Sigmoid colon (tissue), 7 donors: ENCODE results near the gene PITX1. TPM values are rescaled to one million over a fixed set of nuclear protein-coding genes. Genes with fewer than 3 reads are reported as not detected.

Experiments used
- DNase-seq: peaks from one replicate; pipeline ENCODE4 v3.0.0-alpha.2; 2019
- H3K27ac ChIP-seq, 4 donors: fragments of 200-600 bp; sonication (generic); one replicate each; pipeline ENCODE4 v1.5.1; 2016 to 2019; ENCODE audit warnings: mild to moderate bottlenecking in 1 of 4
- H3K27me3 ChIP-seq, 3 donors: fragments of 200-600 bp; sonication (generic); one replicate each; pipeline ENCODE4 v1.5.1; 2019; ENCODE audit warnings: mild to moderate bottlenecking in 1 of 3
- H3K36me3 ChIP-seq, 4 donors: fragments of 200-600 bp; sonication (generic); one replicate each; pipeline ENCODE4 v1.5.1; 2016 to 2019
- H3K4me1 ChIP-seq, 4 donors: fragments of 200-600 bp; sonication (generic); one replicate each; pipeline ENCODE4 v1.5.1; 2017 to 2019
- H3K4me3 ChIP-seq, 4 donors: fragments of 200-600 bp; sonication (generic); one replicate each; pipeline ENCODE4 v1.5.1; 2017 to 2019; ENCODE audit warnings: mild to moderate bottlenecking in 2 of 4, moderate library complexity in 1 of 4
- H3K9me3 ChIP-seq, 4 donors: fragments of 200-600 bp in 3 of 4; sonication (generic) in 3 of 4; one replicate each; pipeline versions ENCODE4 v1.5.1 to v1.6.1; 2013 to 2019
- EP300 ChIP-seq, 4 donors: sonication (generic); formaldehyde crosslinking; IDR thresholded peaks; one replicate each; pipeline ENCODE4 v1.6.1; 2017; ENCODE audit warnings: antibody characterized with exemption in 4 of 4
- POLR2A ChIP-seq, 2 donors: fragments of 450-650 bp; IDR thresholded peaks; one replicate each; pipeline ENCODE4 v1.6.1; 2016; ENCODE audit warnings: antibody characterized with exemption in 2 of 2, mild to moderate bottlenecking in 2 of 2, moderate library complexity in 2 of 2
- POLR2AphosphoS5 ChIP-seq, 4 donors: sonication (generic); formaldehyde crosslinking; IDR thresholded peaks; one replicate each; pipeline ENCODE4 v1.6.1; 2017; ENCODE audit warnings: antibody characterized with exemption in 4 of 4
- WGBS, 2 donors: extraction: QIAGEN DNeasy Blood & Tissue Kit; methylation state at CpG; one replicate each; pipeline ENCODE4 v1.1.7; 2013; 5-methylcytosine and 5-hydroxymethylcytosine counted together
- intact Hi-C: fragments of 100-400 bp; cut with DNase I; formaldehyde crosslinking; loops from one replicate; pipeline ENCODE4 v1.15.1; 2023
- polyA plus RNA-seq, 3 donors: library from polyadenylated mRNA; stranded (reverse); fragments of 200-250 nt; gene quantifications; one replicate each; pipeline ENCODE4 v1.2.3, GENCODE V29; 2013
- total RNA-seq, 4 donors: library from RNA; depleted of rRNA; stranded (reverse); fragments of >200 nt; gene quantifications; one replicate each; pipeline ENCODE4 v1.1.0, GENCODE V29; 2016
- TF ChIP-seq, protein P1 (sequence below), 4 experiments: fragments of 450-650 bp in 3 of 4; fragments of 200-600 bp in 1 of 4; IDR thresholded peaks; one replicate each; pipeline ENCODE4 v1.5.1; 2016 to 2019; ENCODE audit warnings: antibody characterized with exemption in 4 of 4, mild to moderate bottlenecking in 3 of 4, moderate library complexity in 2 of 4
- donor health status: healthy with polysubstance abuse.
- donor health status: Bipolar disorder and iron deficiency.
- donor health status: healthy.

PITX1 gene
- total and polyA plus RNA-seq, 7 donors: 1.6 to 7.2 (median 5.8) TPM

GRCh38 chr5:135027697-135028615, 6.1 kb downstream of the PITX1 start:
- no peak for DNase-seq
- peaks cover 0 to 40% (median 36%) of the 10 kb centered on the region in 4 donors for H3K4me1 ChIP-seq
- H3K9me3 ChIP-seq: no peaks in the 10 kb centered on the region
- 15 to 18% methylated on average over 79 of the region's 79 CpGs for WGBS, 2 donors
- H3K27me3 ChIP-seq: peaks cover 58 to 67% (median 66%) of the 10 kb centered on the region in 3 donors
- intact Hi-C loops: no loop called here
- H3K4me3 ChIP-seq: no peak overlapping the region
- H3K36me3 ChIP-seq: no peaks in the 10 kb centered on the region
- H3K27ac ChIP-seq: peak overlapping the region in 1 of 4 donors; percentile 19
- TF ChIP-seq POLR2A (IDR thresholded peaks at IDR 0.05) (no peak), EP300 (IDR thresholded peaks at IDR 0.05) (no peak), POLR2AphosphoS5 (IDR thresholded peaks at IDR 0.05) (no peak)
- TF ChIP-seq, protein P1, sequence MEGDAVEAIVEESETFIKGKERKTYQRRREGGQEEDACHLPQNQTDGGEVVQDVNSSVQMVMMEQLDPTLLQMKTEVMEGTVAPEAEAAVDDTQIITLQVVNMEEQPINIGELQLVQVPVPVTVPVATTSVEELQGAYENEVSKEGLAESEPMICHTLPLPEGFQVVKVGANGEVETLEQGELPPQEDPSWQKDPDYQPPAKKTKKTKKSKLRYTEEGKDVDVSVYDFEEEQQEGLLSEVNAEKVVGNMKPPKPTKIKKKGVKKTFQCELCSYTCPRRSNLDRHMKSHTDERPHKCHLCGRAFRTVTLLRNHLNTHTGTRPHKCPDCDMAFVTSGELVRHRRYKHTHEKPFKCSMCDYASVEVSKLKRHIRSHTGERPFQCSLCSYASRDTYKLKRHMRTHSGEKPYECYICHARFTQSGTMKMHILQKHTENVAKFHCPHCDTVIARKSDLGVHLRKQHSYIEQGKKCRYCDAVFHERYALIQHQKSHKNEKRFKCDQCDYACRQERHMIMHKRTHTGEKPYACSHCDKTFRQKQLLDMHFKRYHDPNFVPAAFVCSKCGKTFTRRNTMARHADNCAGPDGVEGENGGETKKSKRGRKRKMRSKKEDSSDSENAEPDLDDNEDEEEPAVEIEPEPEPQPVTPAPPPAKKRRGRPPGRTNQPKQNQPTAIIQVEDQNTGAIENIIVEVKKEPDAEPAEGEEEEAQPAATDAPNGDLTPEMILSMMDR (IDR thresholded peaks at IDR 0.05): no peak

DNA sequence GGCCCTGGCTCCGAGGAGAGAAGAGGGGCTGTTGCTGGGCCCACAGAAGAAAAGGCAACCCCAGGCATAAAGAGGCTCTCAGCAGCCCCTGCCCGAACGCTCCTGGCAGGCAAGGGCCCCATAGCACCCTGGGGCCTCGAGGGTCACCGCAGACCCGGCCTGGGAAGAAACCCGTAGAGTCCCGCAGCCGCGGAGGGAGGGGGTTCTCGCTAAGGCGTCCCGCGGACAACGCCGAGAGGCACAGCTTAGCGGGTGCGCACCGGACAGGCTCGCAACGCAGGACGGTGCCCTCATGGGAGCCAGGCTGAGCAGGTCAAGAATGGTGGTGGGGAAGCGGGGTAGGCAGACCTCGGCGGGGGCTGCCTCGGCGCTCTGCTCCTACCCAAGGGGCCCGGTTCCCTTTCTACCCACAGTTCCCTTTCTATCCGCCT, 6.7 kb downstream of the PITX1 start:
- Histone ChIP-seq H3K4me3 (no peak overlapping the region), H3K4me1 (peaks cover 0 to 34% (median 29%) of the 10 kb centered on the region in 4 donors), H3K36me3 (no peaks in the 10 kb centered on the region), H3K27ac (peak overlapping the region in 1 of 4 donors; percentile 27), H3K9me3 (no peaks in the 10 kb centered on the region), H3K27me3 (peaks cover 53 to 61% (median 60%) of the 10 kb centered on the region in 3 donors)
- intact Hi-C loops: no loop called here
- 15 to 20% methylated on average over 29 of the region's 29 CpGs for WGBS, 2 donors
- DNase-seq: no peak
- no peak for TF ChIP-seq POLR2A (IDR thresholded peaks at IDR 0.05)
- TF ChIP-seq EP300 (IDR thresholded peaks at IDR 0.05): no peak
- no peak for TF ChIP-seq POLR2AphosphoS5 (IDR thresholded peaks at IDR 0.05)
- TF ChIP-seq, protein P1 (IDR thresholded peaks at IDR 0.05): no peak

DNA sequence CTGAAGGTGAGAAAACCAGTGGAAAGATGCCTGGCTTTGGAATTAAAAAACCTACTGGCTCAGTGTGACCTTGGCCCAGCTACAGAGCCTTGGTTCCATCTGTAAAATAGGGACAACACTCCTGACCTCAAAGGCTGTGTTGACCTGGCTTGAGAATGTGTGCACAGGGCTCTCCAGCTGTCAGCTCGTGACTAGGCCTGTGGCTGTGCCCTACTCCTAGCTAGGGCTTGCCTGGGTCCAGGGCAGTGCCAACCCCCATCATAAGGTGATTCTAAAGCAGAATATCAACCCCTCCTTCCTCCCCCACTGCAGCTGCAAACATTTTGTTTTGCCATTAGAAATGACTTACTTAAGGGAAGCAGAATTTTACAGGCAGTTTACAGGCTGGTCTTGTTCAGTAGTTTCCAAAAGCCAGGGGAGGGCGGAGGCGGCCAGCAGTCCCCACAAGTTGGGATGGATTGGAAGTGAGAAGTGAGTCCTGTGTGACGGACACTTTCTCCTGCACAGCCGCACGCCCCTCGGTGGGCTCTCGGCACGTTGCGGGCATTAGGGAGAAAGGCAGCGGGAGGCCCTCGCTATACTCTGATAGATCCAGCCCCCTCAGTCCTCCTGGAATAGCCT, 7.3 kb downstream of the PITX1 start:
- H3K27ac ChIP-seq: peak overlapping the region in 1 of 4 donors; percentile 27
- H3K4me1 ChIP-seq: peaks cover 0 to 32% (median 26%) of the 10 kb centered on the region in 4 donors
- 63 to 71% methylated on average over 12 of the region's 12 CpGs for WGBS, 2 donors
- TF ChIP-seq POLR2AphosphoS5 (IDR thresholded peaks at IDR 0.05) (no peak), EP300 (IDR thresholded peaks at IDR 0.05) (no peak), POLR2A (IDR thresholded peaks at IDR 0.05) (no peak)
- TF ChIP-seq, protein P1 (IDR thresholded peaks at IDR 0.05): no peak
- no peak for DNase-seq
- intact Hi-C loops: no loop called here
- H3K36me3 ChIP-seq: no peaks in the 10 kb centered on the region
- H3K27me3 ChIP-seq: peaks cover 48 to 56% (median 55%) of the 10 kb centered on the region in 3 donors
- no peaks in the 10 kb centered on the region for H3K9me3 ChIP-seq
- H3K4me3 ChIP-seq: no peak overlapping the region

DNA sequence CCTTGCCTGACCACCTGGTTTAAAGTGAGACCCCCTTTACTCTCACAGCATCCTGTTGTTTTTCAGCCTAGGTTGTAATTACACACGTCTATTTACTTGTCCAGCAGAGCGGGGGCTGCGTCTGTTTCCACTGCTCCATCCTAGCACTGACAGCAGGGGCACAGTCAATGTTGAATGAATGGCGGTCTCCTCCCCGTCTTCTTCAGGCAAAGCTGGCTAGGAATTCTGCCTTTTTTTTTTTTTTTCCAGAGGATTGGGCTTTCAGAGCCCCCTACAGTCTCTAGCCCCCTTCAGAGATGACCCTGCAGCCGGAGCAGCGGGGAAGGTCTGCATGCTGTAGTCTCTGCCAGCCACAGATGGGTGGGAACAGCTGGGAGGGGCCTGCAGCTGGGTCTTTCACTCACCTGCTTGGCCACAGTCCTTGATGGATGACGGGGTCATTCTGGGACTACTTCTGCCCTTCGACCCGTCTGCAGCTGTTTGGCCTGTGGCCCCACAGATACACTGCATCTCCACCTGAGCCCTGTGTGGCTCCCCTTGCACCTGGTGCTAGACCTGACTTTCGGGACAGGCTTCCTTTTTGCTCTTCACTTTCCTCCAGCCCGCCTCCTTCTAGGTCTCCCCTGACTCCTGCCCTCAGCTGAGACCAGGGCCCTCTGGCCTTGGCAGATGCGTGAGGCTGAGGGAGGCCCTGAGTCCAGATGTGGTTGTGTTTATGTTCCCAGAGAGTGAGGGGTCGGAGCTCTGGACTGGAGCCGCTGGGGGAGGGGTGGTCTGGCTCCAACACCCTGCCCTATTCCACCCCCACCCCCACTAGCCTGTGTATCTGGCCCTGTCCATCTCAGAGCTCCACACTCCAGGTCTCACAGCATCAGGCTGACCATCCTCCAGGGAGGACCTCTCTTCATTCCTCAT, 8.0 kb downstream of the PITX1 start:
- intact Hi-C loops: no loop called here
- H3K4me1 ChIP-seq: peaks cover 0 to 24% (median 18%) of the 10 kb centered on the region in 4 donors
- no peaks in the 10 kb centered on the region for H3K36me3 ChIP-seq
- no peak overlapping the region for H3K4me3 ChIP-seq
- DNase-seq: no peak
- WGBS, 2 donors: 81% methylated on average over 15 of the region's 15 CpGs
- H3K27ac ChIP-seq: no peak overlapping the region
- H3K9me3 ChIP-seq: no peaks in the 10 kb centered on the region
- TF ChIP-seq, protein P1 (IDR thresholded peaks at IDR 0.05): no peak
- TF ChIP-seq POLR2AphosphoS5 (IDR thresholded peaks at IDR 0.05) (no peak), EP300 (IDR thresholded peaks at IDR 0.05) (no peak), POLR2A (IDR thresholded peaks at IDR 0.05) (no peak)
- H3K27me3 ChIP-seq: peaks cover 40 to 48% (median 48%) of the 10 kb centered on the region in 3 donors
